ENCODE results near the gene CSF3. TPM values are rescaled to one million over a fixed set of nuclear protein-coding genes. Genes with fewer than 3 reads are reported as not detected.

CSF3 gene
- total and polyA plus RNA-seq, 10 donors: 0.24 to 1.8 (median 1.3) TPM; not detected in 4

DNA sequence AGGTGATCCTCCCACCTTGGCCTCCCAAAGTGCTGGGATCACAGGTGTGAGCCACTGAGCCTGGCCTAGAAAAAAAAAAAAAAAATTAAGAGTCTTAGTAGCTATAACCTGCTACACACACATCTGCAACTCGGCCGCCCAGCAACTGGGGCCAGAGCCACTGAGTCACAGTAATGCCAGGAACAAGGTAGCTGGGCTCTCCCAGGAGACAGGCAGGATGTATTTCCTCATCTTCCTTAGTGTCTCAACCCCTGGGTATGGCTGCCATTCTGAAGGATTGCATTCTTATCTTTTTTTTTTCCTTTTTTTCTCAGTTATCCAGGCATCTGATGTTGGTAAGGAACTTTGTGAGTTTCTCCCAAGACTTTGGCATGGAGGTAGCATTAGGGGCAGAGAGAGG is 41.7 kb upstream of the CSF3 start:
- no peak for DNase-seq
- intact Hi-C loops (cut with DNase I; ENCODE audit: low total_unique reads): no loop called here
- H3K27me3 ChIP-seq (replicated peaks in 1 of 7): peaks cover 0 to 11% (median 0%) of the 10 kb centered on the region in 7 donors
- H3K9me3 ChIP-seq: no peaks in the 10 kb centered on the region
- H3K4me3 ChIP-seq: no peak overlapping the region
- 89 to 100% (median 94%) methylated on average over 2 of the region's 2 CpGs for WGBS, 5 donors
- no peak for TF ChIP-seq POLR2A (IDR thresholded peaks at IDR 0.05)
- no peaks in the 10 kb centered on the region for H3K36me3 ChIP-seq
- H3K4me1 ChIP-seq: peaks cover 0 to 24% (median 3%) of the 10 kb centered on the region in 6 donors
- H3K27ac ChIP-seq: no peak overlapping the region

- DNase-seq: no peak
Observed at GRCh38 chr17:39974433-39974832, 40.8 kb upstream of the CSF3 start.

DNA sequence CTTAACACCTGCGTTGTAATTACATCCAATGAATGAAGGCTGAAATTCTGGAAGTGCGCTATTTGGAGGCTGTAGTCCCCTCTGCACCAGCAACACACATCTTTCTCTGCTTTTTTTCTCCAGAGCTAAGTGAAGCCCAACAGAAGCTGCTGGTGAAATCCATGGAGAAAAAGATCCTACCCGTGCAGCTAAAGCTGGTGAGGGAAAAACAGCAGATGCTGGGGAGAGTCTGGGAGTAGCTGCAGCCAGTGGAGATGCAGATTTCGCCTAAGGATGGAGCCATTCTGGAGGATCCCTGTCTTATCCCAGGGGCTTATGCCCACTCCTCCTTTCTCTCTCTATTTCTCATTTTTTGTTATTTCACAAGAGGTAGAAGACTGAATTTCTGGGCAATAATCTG is 39.4 kb upstream of the CSF3 start:
- intact Hi-C loops (cut with DNase I; ENCODE audit: low total_unique reads): no loop called here
- no peaks in the 10 kb centered on the region for H3K9me3 ChIP-seq

More at GRCh38 chr17:39974433-39974832, 40.8 kb upstream of the CSF3 start:
- intact Hi-C loops (cut with DNase I; ENCODE audit: low total_unique reads): no loop called here
- Histone ChIP-seq H3K4me3 (no peak overlapping the region), H3K36me3 (no peaks in the 10 kb centered on the region), H3K4me1 (peaks cover 0 to 29% (median 7%) of the 10 kb centered on the region in 6 donors), H3K9me3 (no peaks in the 10 kb centered on the region), H3K27me3 (replicated peaks in 1 of 7) (peaks cover 0 to 11% (median 0%) of the 10 kb centered on the region in 7 donors), H3K27ac (no peak overlapping the region)
- 68 to 89% (median 83%) methylated on average over 5 of the region's 5 CpGs for WGBS, 5 donors
- TF ChIP-seq POLR2AphosphoS5 (IDR thresholded peaks at IDR 0.05): no peak
- TF ChIP-seq, protein P1, sequence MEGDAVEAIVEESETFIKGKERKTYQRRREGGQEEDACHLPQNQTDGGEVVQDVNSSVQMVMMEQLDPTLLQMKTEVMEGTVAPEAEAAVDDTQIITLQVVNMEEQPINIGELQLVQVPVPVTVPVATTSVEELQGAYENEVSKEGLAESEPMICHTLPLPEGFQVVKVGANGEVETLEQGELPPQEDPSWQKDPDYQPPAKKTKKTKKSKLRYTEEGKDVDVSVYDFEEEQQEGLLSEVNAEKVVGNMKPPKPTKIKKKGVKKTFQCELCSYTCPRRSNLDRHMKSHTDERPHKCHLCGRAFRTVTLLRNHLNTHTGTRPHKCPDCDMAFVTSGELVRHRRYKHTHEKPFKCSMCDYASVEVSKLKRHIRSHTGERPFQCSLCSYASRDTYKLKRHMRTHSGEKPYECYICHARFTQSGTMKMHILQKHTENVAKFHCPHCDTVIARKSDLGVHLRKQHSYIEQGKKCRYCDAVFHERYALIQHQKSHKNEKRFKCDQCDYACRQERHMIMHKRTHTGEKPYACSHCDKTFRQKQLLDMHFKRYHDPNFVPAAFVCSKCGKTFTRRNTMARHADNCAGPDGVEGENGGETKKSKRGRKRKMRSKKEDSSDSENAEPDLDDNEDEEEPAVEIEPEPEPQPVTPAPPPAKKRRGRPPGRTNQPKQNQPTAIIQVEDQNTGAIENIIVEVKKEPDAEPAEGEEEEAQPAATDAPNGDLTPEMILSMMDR (IDR thresholded peaks at IDR 0.05 in 8 of 11, conservative IDR thresholded peaks at IDR 0.05 in 3 of 11): no peak
- no peak for TF ChIP-seq POLR2A (IDR thresholded peaks at IDR 0.05)

DNA sequence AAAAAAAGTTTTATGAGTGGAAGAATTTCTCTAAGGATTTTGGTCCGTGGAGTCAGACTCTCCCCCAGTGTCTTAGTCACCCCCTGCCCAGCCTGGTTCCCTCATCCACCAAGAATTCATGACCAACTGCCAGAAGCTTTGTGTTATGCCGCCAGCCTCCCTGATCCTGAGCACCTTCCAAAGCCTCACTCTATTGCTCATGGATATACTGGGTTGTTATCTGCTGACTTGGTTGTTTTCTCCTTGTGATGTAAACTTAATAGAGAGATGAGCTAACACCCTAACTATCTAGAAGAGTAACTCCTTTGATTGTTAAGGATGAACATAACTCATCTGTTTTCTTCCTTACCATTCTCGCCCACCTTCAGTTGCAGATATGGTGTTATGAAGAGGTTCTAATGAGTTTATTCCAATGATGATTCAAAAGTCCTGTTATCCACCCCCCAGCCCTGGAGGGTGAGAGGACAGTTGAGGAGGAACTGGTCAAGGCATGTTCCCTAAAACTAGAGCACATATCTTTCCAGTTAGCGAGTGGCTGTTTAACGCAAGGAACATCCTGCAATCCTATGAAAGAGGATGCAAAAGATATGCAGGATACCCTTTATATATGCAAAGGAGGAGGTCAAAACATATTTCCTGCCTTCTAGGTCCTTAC is 36.1 kb upstream of the CSF3 start:
- Histone ChIP-seq H3K9me3 (no peaks in the 10 kb centered on the region), H3K4me1 (peaks cover 17 to 43% (median 34%) of the 10 kb centered on the region in 6 donors), H3K4me3 (peak overlapping the region in 1 of 8 donors; percentile 92), H3K27me3 (replicated peaks in 1 of 7) (no peaks in the 10 kb centered on the region), H3K27ac (peak overlapping the region in 3 of 8 donors; percentile 92 to 98 (median 97)), H3K36me3 (peaks cover 0 to 7% (median 1%) of the 10 kb centered on the region in 6 donors)
- intact Hi-C loops (cut with DNase I; ENCODE audit: low total_unique reads): no loop called here
- DNase-seq: no peak
- TF ChIP-seq POLR2A (IDR thresholded peaks at IDR 0.05): no peak
- TF ChIP-seq, protein P1 (IDR thresholded peaks at IDR 0.05 in 8 of 11, conservative IDR thresholded peaks at IDR 0.05 in 3 of 11): no peak
- no peak for TF ChIP-seq POLR2AphosphoS5 (IDR thresholded peaks at IDR 0.05)
- 77 to 85% (median 83%) methylated on average over 5 of the region's 5 CpGs for WGBS, 5 donors

More for the DNA sequence above, 39.4 kb upstream of the CSF3 start:
- Histone ChIP-seq H3K27ac (no peak overlapping the region), H3K27me3 (replicated peaks in 1 of 7) (peaks cover 0 to 8% (median 0%) of the 10 kb centered on the region in 7 donors), H3K4me3 (no peak overlapping the region), H3K36me3 (no peaks in the 10 kb centered on the region), H3K4me1 (peaks cover 0 to 33% (median 15%) of the 10 kb centered on the region in 6 donors)
- 79 to 88% (median 80%) methylated on average over 4 of the region's 4 CpGs for WGBS, 5 donors
- TF ChIP-seq POLR2AphosphoS5 (IDR thresholded peaks at IDR 0.05): no peak
- TF ChIP-seq, protein P1 (IDR thresholded peaks at IDR 0.05 in 8 of 11, conservative IDR thresholded peaks at IDR 0.05 in 3 of 11): no peak
- TF ChIP-seq POLR2A (IDR thresholded peaks at IDR 0.05): no peak
- DNase-seq: no peak
